ENCODE results near the gene BTNL9.

BTNL9 gene

GRCh38 chr5:181058321-181058720 is 18.3 kb downstream of the BTNL9 start:
- no peak for TF ChIP-seq CTCF (IDR thresholded peaks at IDR 0.05; ENCODE audit: low read depth, low read length)

DNA sequence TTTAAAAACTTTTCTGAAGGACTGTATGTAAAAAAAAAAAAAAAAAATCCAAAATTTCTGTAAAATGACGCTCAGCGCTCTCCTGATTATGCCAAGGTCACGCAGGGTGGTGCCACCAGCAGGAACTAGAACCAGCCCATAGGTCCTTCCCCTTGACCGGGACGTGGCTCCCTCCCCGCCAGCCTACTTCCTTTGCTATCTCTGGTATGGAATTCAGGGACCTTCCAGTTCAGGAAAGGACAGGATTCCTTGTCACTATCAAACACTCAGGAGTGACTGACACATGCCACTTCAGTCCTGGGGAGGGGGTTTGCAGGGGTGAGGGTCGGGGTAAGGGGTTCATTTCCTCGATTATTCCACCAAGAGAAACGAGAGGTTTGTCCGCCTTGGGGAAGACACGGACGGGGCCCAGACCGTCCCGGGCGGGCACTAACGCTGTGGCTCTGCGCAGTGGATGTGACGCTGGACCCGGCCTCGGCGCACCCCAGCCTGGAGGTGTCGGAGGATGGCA is 18.8 kb downstream of the BTNL9 start:
- no peak for TF ChIP-seq CTCF (IDR thresholded peaks at IDR 0.05; ENCODE audit: low read depth, low read length)
- H3K4me3 ChIP-seq (ENCODE audit: low read depth, low read length): no peak overlapping the region

More at GRCh38 chr5:181058321-181058720, 18.3 kb downstream of the BTNL9 start:
- H3K4me3 ChIP-seq (ENCODE audit: low read depth, low read length): no peak overlapping the region

DNA sequence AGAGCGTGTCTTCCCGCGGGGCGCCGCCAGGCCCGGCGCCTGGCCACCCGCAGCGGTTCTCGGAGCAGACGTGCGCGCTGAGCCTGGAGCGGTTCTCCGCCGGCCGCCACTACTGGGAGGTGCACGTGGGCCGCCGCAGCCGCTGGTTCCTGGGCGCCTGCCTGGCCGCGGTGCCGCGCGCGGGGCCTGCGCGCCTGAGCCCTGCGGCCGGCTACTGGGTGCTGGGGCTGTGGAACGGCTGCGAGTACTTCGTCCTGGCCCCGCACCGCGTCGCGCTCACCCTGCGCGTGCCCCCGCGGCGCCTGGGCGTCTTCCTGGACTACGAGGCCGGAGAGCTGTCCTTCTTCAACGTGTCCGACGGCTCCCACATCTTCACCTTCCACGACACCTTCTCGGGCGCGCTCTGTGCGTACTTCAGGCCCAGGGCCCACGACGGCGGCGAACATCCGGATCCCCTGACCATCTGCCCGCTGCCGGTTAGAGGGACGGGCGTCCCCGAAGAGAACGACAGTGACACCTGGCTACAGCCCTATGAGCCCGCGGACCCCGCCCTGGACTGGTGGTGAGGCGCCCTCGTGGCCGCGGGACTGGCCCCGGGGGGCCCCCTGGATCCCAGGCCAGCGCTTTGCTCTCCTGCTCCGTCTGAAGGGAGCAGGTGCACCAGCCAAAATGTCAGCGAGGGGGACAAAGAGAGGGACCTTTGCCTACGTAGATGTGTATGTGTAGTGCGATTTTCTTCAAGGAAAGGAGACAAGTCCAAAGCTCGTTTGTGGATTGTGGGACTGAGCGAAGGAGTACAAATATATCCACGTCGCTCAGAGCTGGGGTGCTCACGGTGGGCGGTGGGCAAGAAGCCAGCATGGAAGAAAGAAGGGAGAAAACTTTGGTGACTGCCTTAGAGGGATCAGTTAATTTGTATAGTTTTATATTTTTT is 19.5 kb downstream of the BTNL9 start:
- TF ChIP-seq CTCF (IDR thresholded peaks at IDR 0.05; ENCODE audit: low read depth, low read length): no peak
- no peak overlapping the region for H3K4me3 ChIP-seq (ENCODE audit: low read depth, low read length)

GRCh38 chr5:181060231-181060590 is 20.1 kb downstream of the BTNL9 start:
- H3K4me3 ChIP-seq (ENCODE audit: low read depth, low read length): no peak overlapping the region
- TF ChIP-seq CTCF (IDR thresholded peaks at IDR 0.05; ENCODE audit: low read depth, low read length): no peak

DNA sequence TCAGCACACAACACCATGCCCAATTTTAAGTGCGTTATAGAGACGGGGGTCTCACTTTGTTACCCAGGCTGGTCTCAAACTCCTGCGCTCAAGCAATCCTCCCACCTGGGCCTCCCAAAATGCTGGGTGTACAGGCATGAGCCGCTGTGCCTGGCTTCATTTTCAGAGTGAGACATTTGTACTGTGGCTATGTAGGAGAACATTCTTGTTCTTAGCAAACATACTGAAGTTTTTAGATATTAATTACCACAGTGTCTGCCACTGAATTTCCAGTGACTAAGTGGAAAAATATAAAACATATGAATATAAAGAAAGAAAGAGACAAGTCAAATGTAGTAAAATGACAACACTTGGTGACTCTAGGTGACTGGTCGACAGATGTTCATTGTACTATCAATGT is 20.9 kb downstream of the BTNL9 start:
- no peak for TF ChIP-seq CTCF (IDR thresholded peaks at IDR 0.05; ENCODE audit: low read depth, low read length)
- H3K4me3 ChIP-seq (ENCODE audit: low read depth, low read length): no peak overlapping the region

DNA sequence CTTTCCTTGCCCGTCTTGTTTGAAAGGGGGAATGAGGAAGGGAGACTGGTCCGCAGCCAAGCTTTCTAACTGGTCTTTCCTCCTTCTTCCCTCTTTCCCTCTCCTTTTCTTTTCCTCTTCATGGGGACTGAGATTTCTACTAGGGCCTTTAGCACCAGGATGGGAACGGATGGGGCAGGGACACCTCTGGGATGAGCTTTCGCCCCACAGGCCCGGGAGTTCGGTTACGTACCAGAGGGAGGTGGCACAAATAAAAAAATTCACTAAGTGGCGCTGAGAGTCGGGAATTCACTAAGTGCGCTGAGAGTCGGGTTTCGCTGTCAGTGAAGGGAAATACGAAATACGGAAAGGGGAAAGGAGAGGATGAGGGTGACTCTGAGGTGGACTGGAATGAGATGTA is 21.6 kb downstream of the BTNL9 start:
- no peak overlapping the region for H3K4me3 ChIP-seq (ENCODE audit: low read depth, low read length)

More for the DNA sequence above, 21.6 kb downstream of the BTNL9 start:
- TF ChIP-seq CTCF (IDR thresholded peaks at IDR 0.05; ENCODE audit: low read depth, low read length): no peak
